DND-41 (cell line): Measurements from ENCODE around the gene RAD50.

Experiments
- ATAC-seq: fragments of 200-7000 bp; cut with Tn5 transposase; 3 replicates; pipeline ENCODE4 v1.9.1; 2021; ENCODE audit warnings: low read depth; ENCODE audit not compliant: insufficient read depth
- DNase-seq: peaks from one replicate; pipeline ENCODE4 v3.0.0-alpha.2; 2020
- H2AFZ ChIP-seq: 2 replicates; pipeline ENCODE4 v1.6.0; 2012; ENCODE audit warnings: low read depth, low read length
- H3K27ac ChIP-seq: 2 replicates; pipeline ENCODE4 v1.5.1; 2012; ENCODE audit warnings: low read length, inconsistent platforms
- H3K27me3 ChIP-seq: fragments of 200-600 bp; sonication (generic); 2 replicates; pipeline ENCODE4 v1.6.0; 2012; ENCODE audit warnings: low read length, mild to moderate bottlenecking, inconsistent platforms; ENCODE audit not compliant: insufficient read depth, poor library complexity
- H3K36me3 ChIP-seq: 2 replicates; pipeline ENCODE4 v1.5.1; 2012; ENCODE audit warnings: low read length, inconsistent platforms; ENCODE audit not compliant: insufficient read depth
- H3K4me1 ChIP-seq: 2 replicates; pipeline ENCODE4 v1.5.1; 2012; ENCODE audit warnings: mild to moderate bottlenecking, low read length; ENCODE audit not compliant: insufficient read depth
- H3K4me2 ChIP-seq: 2 replicates; pipeline ENCODE4 v1.6.0; 2012; ENCODE audit warnings: mild to moderate bottlenecking, moderate library complexity, low read length, inconsistent platforms; ENCODE audit not compliant: insufficient read depth
- H3K4me3 ChIP-seq, 2 experiments: fragments of 200-600 bp in 1 of 2; shearing (Covaris generic) in 1 of 2; 2 replicates each; pipeline ENCODE4 v1.5.1; 2012 to 2016; ENCODE audit warnings: inconsistent platforms in 2 of 2, low read length in 2 of 2, mild to moderate bottlenecking in 2 of 2, low read depth in 1 of 2, moderate library complexity in 1 of 2
- H3K79me2 ChIP-seq: 2 replicates; pipeline ENCODE4 v1.6.0; 2012; ENCODE audit warnings: low read length, inconsistent platforms; ENCODE audit not compliant: insufficient read depth
- H3K9ac ChIP-seq: 2 replicates; pipeline ENCODE4 v1.6.0; 2012; ENCODE audit warnings: low read depth, mild to moderate bottlenecking, inconsistent platforms, low read length, moderate library complexity
- H3K9me3 ChIP-seq: 2 replicates; pipeline ENCODE4 v1.5.1; 2012; ENCODE audit warnings: low read length, moderate library complexity, mild to moderate bottlenecking, inconsistent platforms; ENCODE audit not compliant: insufficient read depth, severe bottlenecking
- H4K20me1 ChIP-seq: 2 replicates; pipeline ENCODE4 v1.6.0; 2012; ENCODE audit warnings: low read length; ENCODE audit not compliant: insufficient read depth
- EZH2 ChIP-seq: IDR thresholded peaks from 3 replicates; pipeline ENCODE4 v1.6.1; 2012; ENCODE audit warnings: borderline replicate concordance, low read depth, mild to moderate bottlenecking, moderate library complexity, low read length, inconsistent platforms; ENCODE audit not compliant: severe bottlenecking
- TF ChIP-seq, protein P1 (sequence below): IDR thresholded peaks from 2 replicates; pipeline ENCODE4 v1.5.1; 2012; ENCODE audit warnings: borderline replicate concordance, low read length, moderate library complexity, mild to moderate bottlenecking; ENCODE audit not compliant: poor library complexity, severe bottlenecking; ENCODE audit errors: extremely low read depth

The RAD50 gene

DNA sequence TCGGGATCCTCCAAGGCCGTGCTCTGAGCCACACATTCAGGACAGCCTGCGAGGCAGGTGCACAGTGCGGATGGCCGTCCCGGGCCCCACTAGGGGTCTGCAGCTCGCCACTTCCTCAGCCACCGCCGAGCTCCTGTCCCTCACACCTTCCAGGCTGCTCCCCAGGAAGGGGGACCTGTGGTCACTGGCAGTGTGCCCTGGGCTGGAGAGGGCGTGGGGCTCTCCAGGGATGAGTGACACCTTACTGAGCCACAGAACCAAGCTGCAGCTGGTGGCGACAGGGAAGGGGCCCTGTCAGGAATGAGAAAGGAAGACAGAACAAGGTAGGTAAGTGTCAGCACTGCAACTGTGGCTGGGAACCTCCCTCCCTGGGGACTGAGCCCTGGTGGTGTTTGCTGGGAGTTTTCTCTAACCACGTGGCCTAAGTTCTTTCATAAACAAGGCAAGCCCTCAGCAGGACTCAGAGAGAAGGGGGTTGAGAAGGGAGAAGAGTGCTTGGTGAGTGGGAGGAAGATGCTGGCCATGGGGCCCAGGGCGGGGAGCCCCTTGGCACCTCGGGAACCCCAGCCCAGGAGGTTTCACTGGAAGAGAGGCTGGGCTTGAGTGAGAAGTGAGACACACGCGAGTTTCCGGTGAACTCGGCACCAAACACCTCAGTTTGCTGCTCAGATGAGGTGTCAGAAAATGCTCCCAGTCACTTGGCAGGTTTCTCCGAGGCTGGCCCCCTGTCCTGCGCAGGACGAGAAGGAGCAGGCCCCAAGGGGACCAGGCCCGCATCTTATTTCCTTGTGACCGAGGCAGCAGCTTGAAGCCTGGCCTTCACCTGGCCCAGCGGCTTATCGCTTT, 106.4 kb downstream of the RAD50 start:
- Histone ChIP-seq H3K36me3 (no peaks in the 10 kb centered on the region), H3K9me3 (no peaks in the 10 kb centered on the region), H3K4me3 (no peak overlapping the region), H3K79me2 (no peaks in the 10 kb centered on the region), H3K27ac (no peak overlapping the region), H3K4me2 (no peak overlapping the region), H3K4me1 (0 out of 2 replicates have a peak, but pooled peaks cover 3% of the 10 kb centered on the region), H3K27me3 (no peaks in the 10 kb centered on the region), H2AFZ (no peak overlapping the region), H4K20me1 (no peaks in the 10 kb centered on the region), H3K9ac (no peak overlapping the region)
- peak; percentile 72 for ATAC-seq
- TF ChIP-seq, protein P1, sequence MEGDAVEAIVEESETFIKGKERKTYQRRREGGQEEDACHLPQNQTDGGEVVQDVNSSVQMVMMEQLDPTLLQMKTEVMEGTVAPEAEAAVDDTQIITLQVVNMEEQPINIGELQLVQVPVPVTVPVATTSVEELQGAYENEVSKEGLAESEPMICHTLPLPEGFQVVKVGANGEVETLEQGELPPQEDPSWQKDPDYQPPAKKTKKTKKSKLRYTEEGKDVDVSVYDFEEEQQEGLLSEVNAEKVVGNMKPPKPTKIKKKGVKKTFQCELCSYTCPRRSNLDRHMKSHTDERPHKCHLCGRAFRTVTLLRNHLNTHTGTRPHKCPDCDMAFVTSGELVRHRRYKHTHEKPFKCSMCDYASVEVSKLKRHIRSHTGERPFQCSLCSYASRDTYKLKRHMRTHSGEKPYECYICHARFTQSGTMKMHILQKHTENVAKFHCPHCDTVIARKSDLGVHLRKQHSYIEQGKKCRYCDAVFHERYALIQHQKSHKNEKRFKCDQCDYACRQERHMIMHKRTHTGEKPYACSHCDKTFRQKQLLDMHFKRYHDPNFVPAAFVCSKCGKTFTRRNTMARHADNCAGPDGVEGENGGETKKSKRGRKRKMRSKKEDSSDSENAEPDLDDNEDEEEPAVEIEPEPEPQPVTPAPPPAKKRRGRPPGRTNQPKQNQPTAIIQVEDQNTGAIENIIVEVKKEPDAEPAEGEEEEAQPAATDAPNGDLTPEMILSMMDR: no peak
- TF ChIP-seq EZH2: no peak
- peak; percentile 46 for DNase-seq

DNA sequence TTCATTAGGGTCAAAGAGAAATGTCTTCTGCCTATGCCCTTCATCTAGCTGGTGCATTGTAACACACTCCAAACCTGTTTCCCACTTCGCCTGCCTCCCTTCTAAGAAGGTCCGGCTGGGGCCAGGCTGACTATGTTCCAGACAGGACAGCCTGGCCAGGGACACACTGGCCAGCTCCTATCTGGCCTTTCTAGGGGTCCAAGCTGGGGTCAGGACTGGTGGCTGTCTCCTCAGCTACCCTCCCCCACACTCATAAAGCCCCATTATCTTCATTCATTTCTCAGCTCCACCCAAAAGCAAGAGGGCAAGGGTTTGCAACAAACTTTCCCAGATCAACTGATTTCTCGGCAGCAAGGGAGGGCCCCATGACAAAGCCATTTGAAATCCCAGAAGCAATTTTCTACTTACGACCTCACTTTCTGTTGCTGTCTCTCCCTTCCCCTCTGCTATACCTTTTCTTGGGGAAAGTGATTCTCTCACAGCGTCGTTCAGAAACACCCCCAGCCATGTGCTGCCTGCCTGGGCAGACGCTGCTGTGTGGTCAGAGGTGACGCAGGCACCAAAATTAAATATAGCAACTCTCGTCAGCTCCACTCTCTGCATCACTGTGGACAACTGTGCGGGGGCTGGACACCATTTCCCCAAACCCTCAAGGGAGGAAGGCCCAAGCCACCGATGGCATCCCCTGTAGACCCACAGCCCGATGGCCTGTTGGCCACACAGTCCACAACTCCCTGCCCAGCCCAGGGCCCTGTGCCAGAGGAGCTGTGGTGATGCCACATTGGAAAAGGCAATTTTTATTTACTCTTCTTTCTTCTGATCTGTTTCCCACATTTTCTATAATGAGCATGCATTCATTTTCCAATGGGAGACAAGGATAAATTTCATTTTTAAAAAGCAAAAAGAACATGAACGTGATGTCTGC, 107.3 kb downstream of the RAD50 start:
- H3K27me3 ChIP-seq: no peaks in the 10 kb centered on the region
- H3K9ac ChIP-seq: no peak overlapping the region
- DNase-seq: no peak
- H4K20me1 ChIP-seq: no peaks in the 10 kb centered on the region
- no peak for TF ChIP-seq EZH2
- TF ChIP-seq, protein P1: no peak
- no peak overlapping the region for H2AFZ ChIP-seq
- no peaks in the 10 kb centered on the region for H3K36me3 ChIP-seq
- H3K4me1 ChIP-seq: 0 out of 2 replicates have a peak, but pooled peaks cover 3% of the 10 kb centered on the region
- no peak for ATAC-seq
- H3K9me3 ChIP-seq: no peaks in the 10 kb centered on the region
- no peaks in the 10 kb centered on the region for H3K79me2 ChIP-seq
- H3K27ac ChIP-seq: no peak overlapping the region
- no peak overlapping the region for H3K4me2 ChIP-seq
- H3K4me3 ChIP-seq: no peak overlapping the region

DNA sequence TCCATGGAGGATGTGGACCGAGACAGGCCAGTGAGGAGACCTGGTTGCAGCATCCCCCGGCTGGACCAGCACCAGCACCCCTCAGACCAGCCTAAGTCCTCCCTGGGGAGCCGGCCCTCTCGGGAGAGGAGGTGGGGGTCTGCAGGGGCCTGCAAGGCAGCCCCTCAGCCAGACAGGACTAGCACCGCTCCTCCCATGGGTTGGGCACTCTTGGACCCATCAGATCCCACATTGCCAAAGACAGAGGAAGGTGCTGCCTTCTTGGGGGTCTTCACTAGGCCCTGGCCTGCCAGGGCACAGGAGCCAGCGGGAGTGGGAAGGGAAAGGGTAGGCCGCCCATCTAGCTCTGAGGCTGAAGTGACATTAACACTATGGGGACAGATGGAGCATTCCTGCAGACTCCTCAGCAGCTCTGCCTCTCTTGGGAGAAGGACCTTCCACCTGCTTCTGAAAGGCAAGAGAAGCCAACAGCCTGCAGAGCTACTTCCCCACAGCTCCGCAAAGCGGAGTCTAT, 108.0 kb downstream of the RAD50 start:
- ATAC-seq: no peak
- Histone ChIP-seq H3K4me2 (no peak overlapping the region), H3K36me3 (no peaks in the 10 kb centered on the region), H3K79me2 (no peaks in the 10 kb centered on the region), H3K9me3 (no peaks in the 10 kb centered on the region), H4K20me1 (no peaks in the 10 kb centered on the region), H3K4me3 (no peak overlapping the region), H3K27me3 (no peaks in the 10 kb centered on the region), H3K9ac (no peak overlapping the region), H2AFZ (no peak overlapping the region), H3K4me1 (0 out of 2 replicates have a peak, but pooled peaks cover 3% of the 10 kb centered on the region), H3K27ac (no peak overlapping the region)
- no peak for DNase-seq
- TF ChIP-seq EZH2: no peak
- TF ChIP-seq, protein P1: no peak
